H1 (cell line): ENCODE results near the gene ANKRD65. TPM values are rescaled to one million over a fixed set of nuclear protein-coding genes. Genes with fewer than 3 reads are reported as not detected.

Experiments
- CTBP2 ChIP-seq: IDR thresholded peaks from 2 replicates; pipeline ENCODE4 v1.7.0; 2011; ENCODE audit warnings: borderline replicate concordance, mild to moderate bottlenecking, moderate library complexity, mixed read lengths, low read length; ENCODE audit not compliant: insufficient read depth, insufficient read length
- EGR1 ChIP-seq: IDR thresholded peaks from 2 replicates; pipeline ENCODE4 v1.6.1; 2011; ENCODE audit warnings: low read depth, low read length, borderline replicate concordance
- EP300 ChIP-seq, 2 experiments: IDR thresholded peaks; 1 replicate in 1 of 2; 2 replicates in 1 of 2; pipeline ENCODE4 v1.6.1; 2011 to 2012; ENCODE audit warnings: low read depth in 2 of 2, low read length in 2 of 2, mild to moderate bottlenecking in 2 of 2, borderline replicate concordance in 1 of 2, inconsistent platforms in 1 of 2, moderate library complexity in 1 of 2
- KDM4A ChIP-seq: IDR thresholded peaks from one replicate; pipeline ENCODE4 v1.7.1; 2012; ENCODE audit warnings: low read depth, mild to moderate bottlenecking, moderate library complexity, low read length, inconsistent platforms; ENCODE audit not compliant: severe bottlenecking
- KDM5A ChIP-seq: fragments of 200-600 bp; IDR thresholded peaks from 2 replicates; pipeline ENCODE4 v1.7.1; 2012; ENCODE audit warnings: mild to moderate bottlenecking, low read length, inconsistent platforms, mixed read lengths
- MAFK ChIP-seq: IDR thresholded peaks from 2 replicates; pipeline ENCODE4 v1.6.1; 2012; ENCODE audit warnings: low read depth, mild to moderate bottlenecking, improper control_type of control experiment, low read length
- PHF8 ChIP-seq: fragments of 200-600 bp; sonication (generic); conservative IDR thresholded peaks from 2 replicates; pipeline ENCODE4 v1.7.1; 2012; ENCODE audit warnings: low read depth, mild to moderate bottlenecking, inconsistent platforms, low read length, moderate library complexity
- RAD21 ChIP-seq, 2 experiments: IDR thresholded peaks in 1 of 2; conservative IDR thresholded peaks in 1 of 2; 2 replicates each; pipeline ENCODE4 v1.6.1; 2011; ENCODE audit warnings: low read depth in 2 of 2, low read length in 2 of 2, improper control_type of control experiment in 1 of 2, inconsistent platforms in 1 of 2, mild to moderate bottlenecking in 1 of 2, moderate library complexity in 1 of 2
- RBBP5 ChIP-seq: IDR thresholded peaks from 2 replicates; pipeline ENCODE4 v1.7.1; 2012; ENCODE audit warnings: low read depth, mild to moderate bottlenecking, inconsistent platforms, low read length, moderate library complexity, borderline replicate concordance
- RFX5 ChIP-seq: IDR thresholded peaks from 2 replicates; pipeline ENCODE4 v1.6.1; 2011; ENCODE audit warnings: low read depth, low read length, improper control_type of control experiment, borderline replicate concordance
- RNF2 ChIP-seq: fragments of 200-900, 300-1000 bp; sonication (generic); IDR thresholded peaks from 2 replicates; pipeline ENCODE4 v1.7.1; 2016; ENCODE audit warnings: borderline replicate concordance, low read depth, mild to moderate bottlenecking, antibody characterized with exemption, low read length; ENCODE audit not compliant: poor library complexity, severe bottlenecking; ENCODE audit errors: missing control alignments
- RXRA ChIP-seq: IDR thresholded peaks from 2 replicates; pipeline ENCODE4 v1.6.1; 2011; ENCODE audit warnings: low read depth, mild to moderate bottlenecking, low read length, moderate library complexity; ENCODE audit not compliant: insufficient read depth
- SP4 ChIP-seq: IDR thresholded peaks from 2 replicates; pipeline ENCODE4 v1.6.1; 2012; ENCODE audit warnings: low read length, inconsistent platforms
- SRF ChIP-seq: IDR thresholded peaks from 2 replicates; pipeline ENCODE4 v1.6.1; 2011; ENCODE audit warnings: mild to moderate bottlenecking, low read depth, low read length, moderate library complexity
- TAF7 ChIP-seq: optimal IDR thresholded peaks from 2 replicates; pipeline ENCODE3; 2011; ENCODE audit warnings: low read depth, mild to moderate bottlenecking, inconsistent platforms, low read length, moderate library complexity, borderline replicate concordance
- TBP ChIP-seq: IDR thresholded peaks from 2 replicates; pipeline ENCODE4 v1.6.1; 2011; ENCODE audit warnings: low read depth, low read length, improper control_type of control experiment
- YY1 ChIP-seq: IDR thresholded peaks from 2 replicates; pipeline ENCODE4 v1.6.1; 2011; ENCODE audit warnings: low read depth, mild to moderate bottlenecking, low read length
- polyA plus RNA-seq, 7 experiments: library from polyadenylated mRNA; depleted of rRNA in 3 of 7; stranded (reverse) in 5 of 7; unstranded in 2 of 7; fragments of >200 nt in 5 of 7; fragments of 200-250 nt in 2 of 7; gene quantifications; 1 replicate in 5 of 7; 2 replicates in 1 of 7; 4 replicates in 1 of 7; pipeline versions ENCODE4 v1.2.1 to v1.2.3, GENCODE V29; 2011 to 2013; ENCODE audit warnings: missing spikeins in 2 of 7, mixed read lengths in 2 of 7
- total RNA-seq: library from RNA; stranded (reverse); fragmentation: NEBNext Ultra II Directional; extraction: Animal tissue kit (Norgen Biotek cat#: 25700); gene quantifications from 2 replicates; pipeline ENCODE4 v1.2.1, GENCODE V29; 2021
- TF ChIP-seq, protein P1 (sequence below), 3 experiments: IDR thresholded peaks; 1 replicate in 2 of 3; 2 replicates in 1 of 3; pipeline versions ENCODE4 v1.5.1 to v1.6.1; 2011; ENCODE audit warnings: low read length in 3 of 3, mild to moderate bottlenecking in 3 of 3, inconsistent platforms in 2 of 3, low read depth in 1 of 3, moderate library complexity in 1 of 3; ENCODE audit not compliant: insufficient read depth in 1 of 3; ENCODE audit errors: control extremely low read depth in 1 of 3
- TF ChIP-seq, protein P2 (sequence below): IDR thresholded peaks from 2 replicates; pipeline ENCODE4 v1.6.1; 2012; ENCODE audit warnings: inconsistent platforms

ANKRD65 gene
- total and polyA plus RNA-seq, 2 of the 8 experiments (the other 6 are each of a cell fraction or from before 2014, with no cell fraction given) = 1.8 to 2.0 TPM

DNA sequence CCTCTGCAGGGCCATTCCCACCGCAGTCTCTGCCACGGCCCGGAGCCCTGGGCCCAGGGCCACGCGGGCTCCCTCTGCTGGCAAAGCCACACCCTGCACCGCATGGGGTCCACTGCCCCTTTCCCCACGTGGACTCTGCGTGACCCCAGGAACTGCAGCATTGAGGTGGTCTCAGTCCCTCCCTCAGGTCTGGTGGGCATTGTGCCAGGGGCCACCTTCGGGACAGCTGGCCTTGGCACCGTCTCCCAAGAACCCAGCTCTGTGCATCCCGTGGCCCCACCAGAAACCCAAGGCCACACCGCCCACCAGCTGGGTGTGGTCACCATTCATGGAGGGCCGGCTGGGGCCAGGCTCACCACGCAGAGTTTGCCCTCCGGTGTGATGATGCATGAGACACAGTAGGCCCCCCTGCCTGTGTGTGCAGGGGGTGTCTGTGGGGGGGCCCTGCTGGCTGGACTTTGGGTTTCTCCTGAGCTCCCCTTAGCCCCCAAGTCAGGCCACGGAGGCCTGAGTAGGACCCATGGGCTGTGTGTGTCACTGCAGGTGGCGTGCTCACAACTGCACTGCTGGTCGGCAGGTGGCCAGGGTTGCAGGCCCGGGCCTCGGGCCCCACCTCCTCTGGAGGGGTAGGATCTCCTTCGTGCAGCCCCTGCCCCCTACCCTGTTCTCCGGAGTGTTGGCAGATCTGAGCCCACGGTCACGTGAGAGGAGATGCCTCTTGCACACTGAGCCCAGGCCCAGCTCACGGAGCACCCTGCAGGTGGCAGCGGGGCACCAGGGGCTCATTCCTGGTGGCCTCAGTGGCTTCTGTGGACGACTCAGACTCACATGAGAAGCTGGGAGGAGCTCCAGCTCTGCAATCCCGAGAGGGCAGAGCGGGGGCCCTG is 20.2 kb upstream of the ANKRD65 start (continued):
- TF ChIP-seq EP300 (IDR thresholded peaks at IDR 0.05; ENCODE audit: borderline replicate concordance in 1 of 2, low read depth in 2 of 2, low read length in 2 of 2) (no peak), PHF8 (no peak), KDM4A (no peak), RNF2 (no peak), TAF7 (no peak), RBBP5 (no peak), KDM5A (no peak), SP4 (no peak), RAD21 (IDR thresholded peaks at IDR 0.05 in 1 of 2, conservative IDR thresholded peaks at IDR 0.05 in 1 of 2; ENCODE audit: low read depth in 2 of 2, low read length in 2 of 2) (peak; percentile 61 to 72), CTBP2 (no peak), RFX5 (no peak), SRF (no peak), MAFK (no peak), RXRA (no peak), EGR1 (peak; percentile 90), YY1 (0 out of 2 replicates have a peak, but pooled peaks have one; percentile 13), TBP (no peak)
- TF ChIP-seq, protein P1, sequence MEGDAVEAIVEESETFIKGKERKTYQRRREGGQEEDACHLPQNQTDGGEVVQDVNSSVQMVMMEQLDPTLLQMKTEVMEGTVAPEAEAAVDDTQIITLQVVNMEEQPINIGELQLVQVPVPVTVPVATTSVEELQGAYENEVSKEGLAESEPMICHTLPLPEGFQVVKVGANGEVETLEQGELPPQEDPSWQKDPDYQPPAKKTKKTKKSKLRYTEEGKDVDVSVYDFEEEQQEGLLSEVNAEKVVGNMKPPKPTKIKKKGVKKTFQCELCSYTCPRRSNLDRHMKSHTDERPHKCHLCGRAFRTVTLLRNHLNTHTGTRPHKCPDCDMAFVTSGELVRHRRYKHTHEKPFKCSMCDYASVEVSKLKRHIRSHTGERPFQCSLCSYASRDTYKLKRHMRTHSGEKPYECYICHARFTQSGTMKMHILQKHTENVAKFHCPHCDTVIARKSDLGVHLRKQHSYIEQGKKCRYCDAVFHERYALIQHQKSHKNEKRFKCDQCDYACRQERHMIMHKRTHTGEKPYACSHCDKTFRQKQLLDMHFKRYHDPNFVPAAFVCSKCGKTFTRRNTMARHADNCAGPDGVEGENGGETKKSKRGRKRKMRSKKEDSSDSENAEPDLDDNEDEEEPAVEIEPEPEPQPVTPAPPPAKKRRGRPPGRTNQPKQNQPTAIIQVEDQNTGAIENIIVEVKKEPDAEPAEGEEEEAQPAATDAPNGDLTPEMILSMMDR (IDR thresholded peaks at IDR 0.05; ENCODE audit: control extremely low read depth in 1 of 3, insufficient read depth in 1 of 3, low read depth in 1 of 3, low read length in 3 of 3) = peak in 2 of 3 experiments; percentile 73 to 76; a peak in 3 of 4 replicates
- TF ChIP-seq, protein P2, sequence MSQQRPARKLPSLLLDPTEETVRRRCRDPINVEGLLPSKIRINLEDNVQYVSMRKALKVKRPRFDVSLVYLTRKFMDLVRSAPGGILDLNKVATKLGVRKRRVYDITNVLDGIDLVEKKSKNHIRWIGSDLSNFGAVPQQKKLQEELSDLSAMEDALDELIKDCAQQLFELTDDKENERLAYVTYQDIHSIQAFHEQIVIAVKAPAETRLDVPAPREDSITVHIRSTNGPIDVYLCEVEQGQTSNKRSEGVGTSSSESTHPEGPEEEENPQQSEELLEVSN = no peak
